ENCODE results near the gene AVP. TPM values are rescaled to one million over a fixed set of nuclear protein-coding genes. Genes with fewer than 3 reads are reported as not detected.

Gene AVP
- total and polyA plus RNA-seq, 2 donors (not counting 3 experiments of a cell fraction or from before 2014, with no cell fraction given) = not detected

- H4K20me1 ChIP-seq (replicated peaks; ENCODE audit: control insufficient read depth, extremely low read depth, insufficient read depth, low read length) = no peaks in the 10 kb centered on the region
- dilution Hi-C loops (cut with MboI; ENCODE audit: extremely low pct_ligation_motif_present, low sequenced_read_pairs) = no loop called here
- H3K27ac ChIP-seq (ENCODE audit: insufficient read depth, low read depth, low read length) = no peak overlapping the region
- H2AFZ ChIP-seq (ENCODE audit: low read depth, low read length) = no peak overlapping the region
- H3K36me3 ChIP-seq (ENCODE audit: control insufficient read depth in 2 of 2, extremely low read depth in 1 of 2, insufficient read depth in 2 of 2, low read length in 2 of 2) = peaks cover 0 to 2% of the 10 kb centered on the region in 2 experiments
- H3K9ac ChIP-seq (replicated peaks; ENCODE audit: extremely low read depth, insufficient read depth, low read length) = no peak overlapping the region
- ChIA-PET POLR2A (no interaction called here), CTCF (interaction anchor here (1.0 kb wide), 1 partner anchor 68 kb away, joined by 5 read pairs; no protein-coding TSS in a partner anchor)
- H3K4me2 ChIP-seq (ENCODE audit: insufficient read depth, low read length) = no peak overlapping the region
- no peaks in the 10 kb centered on the region for H3K79me2 ChIP-seq (ENCODE audit: control insufficient read depth, insufficient read depth, low read length)
- TSS peak; percentile 8 for BruUV-seq (replicated peaks)
- peak; percentile 71 for DNase-seq (ENCODE audit: low read depth, low spot score)
- H3K4me3 ChIP-seq (replicated peaks in 1 of 3; ENCODE audit: insufficient read depth in 1 of 3, low read depth in 1 of 3, low read length in 3 of 3) = no peak overlapping the region
- TF ChIP-seq EZH2 (IDR thresholded peaks at IDR 0.05; ENCODE audit: borderline replicate concordance, low read depth, low read length, severe bottlenecking) = no peak
- TF ChIP-seq MAX (IDR thresholded peaks at IDR 0.05; ENCODE audit: insufficient read depth, insufficient read length) = no peak
- no peak for TF ChIP-seq POLR2A (IDR thresholded peaks at IDR 0.05; ENCODE audit: low read depth, low read length)
- no peak for TF ChIP-seq POLR2AphosphoS5 (IDR thresholded peaks at IDR 0.05; ENCODE audit: insufficient read depth, low read depth, low read length)
- TF ChIP-seq MYC (IDR thresholded peaks at IDR 0.05; ENCODE audit: low read depth, low read length) = no peak
- no peak for TF ChIP-seq GATA2 (IDR thresholded peaks at IDR 0.05; ENCODE audit: insufficient read depth, insufficient read length, low read depth, low read length)
- no peak for TF ChIP-seq JUN (IDR thresholded peaks at IDR 0.05; ENCODE audit: borderline replicate concordance, insufficient read depth, insufficient read length, low read depth)
- TF ChIP-seq CTCF (IDR thresholded peaks at IDR 0.05; ENCODE audit: extremely low read depth in 1 of 2, insufficient read depth in 1 of 2, low read depth in 1 of 2, low read length in 2 of 2) = no peak
- TF ChIP-seq FOS (IDR thresholded peaks at IDR 0.05; ENCODE audit: borderline replicate concordance, insufficient read depth, low read length) = no peak
- peak; percentile 37 for FAIRE-seq
- intact Hi-C loops (cut with micrococcal nuclease) = no loop called here
- no peaks in the 10 kb centered on the region for H3K9me3 ChIP-seq (replicated peaks; ENCODE audit: control insufficient read depth, insufficient read depth, low read length)
- no peaks in the 10 kb centered on the region for H3K27me3 ChIP-seq (ENCODE audit: control insufficient read depth in 2 of 2, insufficient read depth in 2 of 2, low read length in 2 of 2)
- H3K9me1 ChIP-seq (replicated peaks; ENCODE audit: control insufficient read depth, extremely low read depth, insufficient read depth, low read length) = no peaks in the 10 kb centered on the region
- H3K4me1 ChIP-seq (ENCODE audit: control insufficient read depth, extremely low read depth, insufficient read depth, low read length) = peaks cover 15% of the 10 kb centered on the region
Measured at GRCh38 chr20:3121271-3121911, 36.9 kb upstream of the AVP start.
